HAP-1 (cell line): Measurements from ENCODE around the gene RPL22.

Experiments
- DNase-seq, 2 experiments: peaks; one replicate each; pipeline ENCODE4 v3.0.0-alpha.2; 2016 to 2020; ENCODE audit warnings: low spot score in 2 of 2
- H3K27me3 ChIP-seq: fragments of 250-450 bp; sonication (Bioruptor Pico); 2 replicates; pipeline ENCODE4 v1.5.1; 2020; ENCODE audit warnings: low read depth, mild to moderate bottlenecking, moderate library complexity
- H3K36me3 ChIP-seq: fragments of 250-450 bp; sonication (Bioruptor Pico); replicated peaks from 2 replicates; pipeline ENCODE4 v1.5.1; 2020; ENCODE audit warnings: mild to moderate bottlenecking
- H3K4me1 ChIP-seq: fragments of 250-450 bp; sonication (Bioruptor Pico); 2 replicates; pipeline ENCODE4 v1.5.1; 2020; ENCODE audit warnings: mild to moderate bottlenecking
- H3K4me3 ChIP-seq: fragments of 250-450 bp; sonication (Bioruptor Pico); 2 replicates; pipeline ENCODE4 v1.5.1; 2020; ENCODE audit warnings: mild to moderate bottlenecking, moderate library complexity
- H3K9me3 ChIP-seq: fragments of 250-450 bp; sonication (Bioruptor Pico); 2 replicates; pipeline ENCODE4 v1.5.1; 2020; ENCODE audit warnings: mild to moderate bottlenecking, moderate library complexity
- in situ Hi-C: fragments of 300-500 bp; cut with MboI; formaldehyde crosslinking; loops from 3 replicates; pipeline ENCODE4 v1.14.3; 2020; ENCODE audit warnings: low sequenced_read_pairs, inconsistent platforms, mixed read lengths

The RPL22 gene

DNA sequence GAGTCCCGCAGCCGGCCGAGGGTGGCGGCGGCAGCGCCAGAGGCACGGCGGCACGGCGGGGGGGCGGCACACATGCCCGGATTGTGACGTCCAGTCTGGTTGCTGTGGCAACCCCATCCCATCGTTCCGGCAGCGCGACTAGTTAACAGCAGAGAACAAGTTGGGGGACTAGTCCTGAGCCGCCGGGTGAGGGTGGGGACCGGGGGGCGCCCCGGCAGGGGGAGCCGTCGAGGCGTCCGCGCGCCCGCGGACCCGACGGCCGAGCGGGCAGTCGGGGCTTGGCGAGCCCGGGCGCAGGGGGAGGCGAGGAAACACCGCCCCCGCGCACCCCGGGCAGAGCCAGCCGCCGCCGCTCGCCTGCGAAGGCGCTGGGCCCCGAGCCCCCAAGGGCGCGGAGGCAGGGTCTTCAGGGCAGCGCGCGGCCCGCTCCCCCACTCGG lies 19.1 kb downstream of the RPL22 start, which contains the start of gene CHD5:
TSS of gene CHD5 (minus strand) at position 54 of the 439 bp plus-strand sequence. CDS start 298 bp downstream, outside the sequence.
- in situ Hi-C loops = no loop called here
- DNase-seq = no peak
- H3K36me3 ChIP-seq = peaks cover 9% of the 10 kb centered on the region; the same call in 1 of the 2 replicates
- no peaks in the 10 kb centered on the region for H3K9me3 ChIP-seq
- H3K4me1 ChIP-seq = peaks cover under 1% of the 10 kb centered on the region; the same call in 1 of the 2 replicates
- no peak within 1 kb of the TSS for H3K4me3 ChIP-seq
- peaks cover 45% of the 10 kb centered on the region for H3K27me3 ChIP-seq

DNA sequence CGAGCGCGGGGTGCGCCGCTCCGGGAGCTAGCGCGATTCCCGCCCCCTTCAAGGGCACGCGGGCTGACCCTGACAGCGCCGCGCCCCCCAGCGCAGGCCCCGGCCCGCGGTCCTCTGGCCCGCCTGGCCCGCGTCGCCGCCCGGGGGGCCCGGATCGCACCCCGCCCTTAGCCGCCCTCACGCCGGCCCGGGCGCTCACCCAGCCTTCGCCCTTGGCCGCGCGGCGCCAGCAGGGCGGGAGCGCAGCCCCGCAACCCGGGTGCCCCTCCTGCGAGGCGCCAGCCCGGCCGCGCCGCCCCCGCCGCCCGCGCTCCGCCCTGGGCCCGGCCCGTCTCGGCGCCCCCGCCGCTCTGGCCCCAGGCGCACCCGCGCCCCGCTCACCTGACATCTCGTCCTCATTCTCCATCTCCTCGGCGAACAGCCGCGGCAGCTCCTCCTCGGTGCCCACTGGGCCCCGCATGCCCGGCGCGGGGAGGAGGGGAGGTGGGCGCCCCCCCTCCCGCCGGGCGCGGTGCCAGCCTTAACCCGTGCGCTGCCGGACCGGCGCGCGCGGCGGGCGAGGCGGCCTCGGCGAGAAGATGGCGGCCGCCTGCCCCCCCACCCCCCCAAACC lies 19.7 kb downstream of the RPL22 start:
- Histone ChIP-seq H3K36me3 (peaks cover 5% of the 10 kb centered on the region; the same call in 1 of the 2 replicates), H3K27me3 (peaks cover 45% of the 10 kb centered on the region), H3K9me3 (no peaks in the 10 kb centered on the region), H3K4me1 (no peaks in the 10 kb centered on the region), H3K4me3 (no peak overlapping the region)
- in situ Hi-C loops = loop anchor here (10.0 kb wide), 1 partner anchor 125 kb away; no protein-coding TSS in a partner anchor
- no peak for DNase-seq

DNA sequence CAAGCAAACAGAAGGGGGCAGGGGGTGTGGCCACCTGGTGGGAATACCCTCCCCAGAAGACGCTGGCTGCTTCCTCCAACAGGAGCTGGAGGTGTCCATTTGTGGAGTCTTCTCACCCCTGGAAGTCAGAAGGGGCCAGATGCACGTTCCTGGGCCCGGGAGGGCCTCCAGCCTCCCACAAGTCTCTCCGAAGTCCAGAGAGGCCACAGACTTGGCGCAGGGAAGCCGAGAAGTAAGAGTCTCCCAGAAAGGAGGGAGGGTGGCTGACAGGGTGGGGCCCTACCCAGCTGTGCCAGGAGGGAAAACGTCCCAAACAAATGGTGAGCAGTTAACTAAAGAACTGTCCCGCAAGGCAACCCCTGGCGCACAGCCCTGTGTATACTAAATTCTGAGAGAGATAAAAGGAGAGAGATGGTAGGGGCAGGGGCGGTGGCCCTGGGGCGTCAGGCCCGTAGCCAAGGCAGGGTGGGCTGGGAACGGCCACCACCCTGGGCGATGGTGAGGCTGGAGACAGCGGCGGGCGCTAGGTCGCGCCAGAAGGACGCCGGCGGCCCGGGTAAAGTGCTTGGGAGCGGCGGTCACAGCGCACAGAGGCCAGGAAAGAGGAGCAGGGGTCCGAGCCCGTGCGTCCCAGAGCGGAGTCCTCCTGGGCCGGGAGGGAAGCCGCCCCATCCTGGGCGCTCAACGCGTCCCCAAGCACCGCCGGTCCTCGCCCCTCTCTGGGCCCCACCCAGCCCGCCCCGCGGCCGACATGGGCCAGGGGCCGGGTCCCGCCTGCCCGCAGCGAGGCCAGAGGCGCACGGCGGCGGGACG lies 20.4 kb downstream of the RPL22 start:
- peaks cover 45% of the 10 kb centered on the region for H3K27me3 ChIP-seq

DNA sequence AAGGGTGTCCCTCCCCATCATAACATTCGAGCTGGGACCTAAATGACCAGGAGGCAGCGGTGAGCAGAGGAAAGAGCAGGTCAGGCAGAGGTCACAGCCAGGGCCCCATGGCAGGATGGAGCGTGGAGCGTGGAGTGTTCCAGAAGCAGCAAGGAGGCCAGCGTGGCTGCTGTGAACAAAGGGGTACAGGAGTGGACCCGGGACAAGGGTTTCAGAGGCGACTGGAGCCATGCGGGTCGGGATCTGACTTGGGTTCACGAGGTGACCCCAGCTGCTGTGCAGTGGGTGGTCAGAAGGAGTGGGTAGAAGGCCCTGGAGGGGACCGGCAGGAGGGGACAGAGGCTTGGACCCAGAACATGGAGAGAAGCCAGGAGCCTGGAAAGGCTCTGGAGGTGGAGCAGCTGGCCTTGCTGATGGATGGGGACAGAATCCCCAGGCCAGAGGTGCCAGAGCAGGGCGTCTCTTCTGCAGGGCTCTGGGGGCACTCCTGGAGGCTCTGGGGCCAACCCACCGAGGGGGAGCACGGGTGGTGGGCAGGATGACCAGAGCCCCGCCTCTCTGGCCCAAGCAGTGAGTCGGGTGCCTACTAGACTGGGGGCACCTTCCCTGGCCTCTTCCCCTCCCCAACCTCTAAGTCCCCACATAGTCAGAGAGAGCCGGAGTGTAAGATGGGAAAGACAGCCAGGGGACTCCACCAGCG lies 21.6 kb downstream of the RPL22 start:
- DNase-seq = no peak
- H3K4me3 ChIP-seq = no peak overlapping the region
- H3K9me3 ChIP-seq = no peaks in the 10 kb centered on the region
- H3K36me3 ChIP-seq = no peaks in the 10 kb centered on the region
- peaks cover 45% of the 10 kb centered on the region for H3K27me3 ChIP-seq
- no peaks in the 10 kb centered on the region for H3K4me1 ChIP-seq
- in situ Hi-C loops = loop anchor here (10.0 kb wide), 1 partner anchor 123 kb away; no protein-coding TSS in a partner anchor

More for the DNA sequence above, 20.4 kb downstream of the RPL22 start:
- no peaks in the 10 kb centered on the region for H3K4me1 ChIP-seq
- H3K9me3 ChIP-seq = no peaks in the 10 kb centered on the region
- H3K36me3 ChIP-seq = no peaks in the 10 kb centered on the region
- H3K4me3 ChIP-seq = no peak overlapping the region
- DNase-seq = no peak
- in situ Hi-C loops = loop anchor here (10.0 kb wide), 1 partner anchor 124 kb away; no protein-coding TSS in a partner anchor

DNA sequence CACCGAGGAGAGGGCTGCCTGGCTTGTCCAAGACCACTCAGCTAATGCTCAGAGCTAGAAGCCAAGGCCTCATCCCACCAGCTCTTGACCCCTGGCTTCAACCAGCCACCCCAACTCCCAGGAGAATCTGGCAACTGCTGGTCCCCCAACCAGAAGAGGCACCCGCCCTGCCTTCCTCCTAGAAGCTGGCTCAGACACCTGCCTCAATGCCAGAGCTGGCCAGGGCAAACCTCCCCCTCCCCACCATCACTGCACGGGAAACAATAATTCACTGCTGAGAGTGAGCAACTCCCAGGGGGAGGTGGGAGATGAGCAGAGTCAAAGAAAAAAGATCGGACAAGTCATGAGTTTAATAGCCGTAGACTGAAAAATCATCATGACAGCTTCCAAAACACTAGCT lies 22.6 kb downstream of the RPL22 start:
- Histone ChIP-seq H3K36me3 (no peaks in the 10 kb centered on the region), H3K9me3 (no peaks in the 10 kb centered on the region), H3K4me3 (no peak overlapping the region), H3K27me3 (peaks cover 41% of the 10 kb centered on the region), H3K4me1 (no peaks in the 10 kb centered on the region)
- in situ Hi-C loops = loop anchor here (10.0 kb wide), 1 partner anchor 122 kb away; no protein-coding TSS in a partner anchor
- no peak for DNase-seq

DNA sequence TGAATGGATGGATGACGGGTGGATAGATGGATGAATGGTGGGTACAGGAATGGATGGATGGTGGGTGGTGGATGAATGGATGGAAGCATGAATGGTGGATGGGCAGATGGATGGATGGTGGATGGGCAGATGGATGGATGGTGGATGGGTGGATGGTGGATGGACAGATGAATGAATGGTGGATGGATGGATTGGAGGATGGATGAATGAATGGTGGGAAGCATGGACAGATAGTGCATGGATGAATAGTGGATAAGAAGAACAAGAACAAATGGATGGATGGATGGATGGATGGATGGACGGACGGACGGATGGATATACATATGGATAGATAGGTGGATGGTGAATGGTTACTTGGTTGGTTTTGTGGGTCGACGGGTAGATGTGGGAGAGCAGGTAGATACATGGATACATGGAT lies 24.0 kb downstream of the RPL22 start:
- H3K27me3 ChIP-seq = peaks cover 28% of the 10 kb centered on the region
- H3K4me1 ChIP-seq = no peaks in the 10 kb centered on the region
- H3K4me3 ChIP-seq = no peak overlapping the region
- DNase-seq = no peak
- no peaks in the 10 kb centered on the region for H3K36me3 ChIP-seq
- in situ Hi-C loops = loop anchor here (10.0 kb wide), 1 partner anchor 121 kb away; no protein-coding TSS in a partner anchor
- no peaks in the 10 kb centered on the region for H3K9me3 ChIP-seq

DNA sequence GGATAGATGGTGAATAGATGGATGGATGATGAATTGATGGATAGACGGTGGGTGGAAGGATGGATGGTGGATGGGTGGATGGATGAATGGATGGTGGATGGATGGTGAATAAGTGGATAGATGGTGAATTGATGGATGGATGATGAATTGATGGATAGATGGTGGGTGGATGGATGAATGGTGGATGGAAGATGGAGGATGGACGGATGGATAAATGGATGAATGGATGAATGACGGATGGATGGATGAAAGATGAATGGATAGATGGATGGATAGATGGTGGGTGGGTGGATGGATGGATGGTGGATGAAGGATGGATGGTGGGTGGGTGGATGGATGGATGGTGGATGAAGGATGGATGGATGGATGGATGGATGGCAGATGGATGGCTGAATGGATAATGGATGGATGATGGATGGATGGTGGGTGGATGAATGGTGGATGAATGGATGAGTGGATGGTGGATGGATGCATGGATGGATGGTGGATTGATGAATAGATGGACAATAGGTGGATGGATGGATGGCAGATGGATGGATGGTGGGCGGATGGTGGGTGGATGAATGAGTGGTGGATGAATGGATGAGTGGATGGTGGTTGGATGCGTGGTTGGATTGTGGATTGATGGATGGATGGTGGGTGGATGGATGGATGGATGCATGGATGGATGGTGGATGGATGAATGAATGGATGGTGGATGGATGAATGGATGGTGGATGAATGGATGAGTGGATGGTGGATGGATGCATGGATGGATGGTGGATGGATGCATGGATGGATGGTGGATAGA lies 24.6 kb downstream of the RPL22 start:
- DNase-seq = no peak

DNA sequence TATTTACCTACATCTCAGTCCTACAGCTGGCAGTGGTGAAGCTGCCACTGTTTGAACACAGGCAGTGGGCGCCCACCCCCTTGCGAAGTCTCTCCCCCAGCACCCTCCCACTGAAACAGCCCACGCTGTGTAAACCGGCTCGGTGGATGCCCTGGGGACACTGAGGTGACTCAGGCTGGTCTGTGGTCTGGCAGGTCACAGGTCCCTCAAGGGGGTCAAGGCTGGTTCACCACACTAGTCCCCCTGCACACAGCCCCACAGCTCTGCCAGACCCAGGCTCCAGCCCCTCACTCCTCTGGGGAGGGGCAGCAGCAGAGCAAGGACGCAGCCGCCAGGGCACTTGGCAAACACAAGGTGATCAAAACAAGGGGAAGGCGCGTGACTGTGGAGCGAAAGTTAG lies 26.8 kb downstream of the RPL22 start:
- peaks cover 26% of the 10 kb centered on the region for H3K27me3 ChIP-seq

More for the DNA sequence above, 24.6 kb downstream of the RPL22 start:
- Histone ChIP-seq H3K9me3 (no peaks in the 10 kb centered on the region), H3K4me1 (no peaks in the 10 kb centered on the region), H3K36me3 (no peaks in the 10 kb centered on the region), H3K27me3 (peaks cover 28% of the 10 kb centered on the region), H3K4me3 (no peak overlapping the region)
- in situ Hi-C loops = loop anchor here (10.0 kb wide), 1 partner anchor 120 kb away; no protein-coding TSS in a partner anchor

DNA sequence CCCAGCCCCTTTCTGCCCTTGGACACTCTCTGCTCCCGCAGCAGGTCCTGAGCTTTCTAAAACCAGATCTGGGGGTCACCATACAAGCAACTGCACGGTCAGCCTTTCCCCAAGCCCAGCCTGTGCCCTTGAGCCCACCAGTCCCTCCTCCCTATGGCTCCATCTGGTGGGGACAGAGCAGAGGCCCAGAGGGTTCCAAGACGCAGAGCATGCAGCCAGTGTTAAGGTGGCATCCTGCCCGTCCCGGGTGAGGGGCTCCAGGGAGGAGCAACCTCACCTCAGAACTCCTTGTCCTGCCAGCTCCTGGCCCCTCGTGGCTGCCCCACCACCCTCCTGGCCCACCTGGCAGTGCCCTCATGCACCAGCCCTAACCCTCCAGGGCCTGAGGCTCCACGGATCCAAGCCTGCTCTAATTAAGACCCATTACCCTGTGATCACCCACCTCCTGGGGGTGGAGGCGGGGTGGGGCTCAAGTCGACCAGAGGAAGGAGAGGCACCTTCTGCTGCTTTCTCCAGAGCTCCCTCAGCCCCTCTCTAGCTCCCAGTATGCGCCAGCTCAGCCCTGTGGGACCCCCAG lies 27.8 kb downstream of the RPL22 start:
- Histone ChIP-seq H3K36me3 (no peaks in the 10 kb centered on the region), H3K9me3 (no peaks in the 10 kb centered on the region), H3K4me3 (no peak overlapping the region), H3K27me3 (peaks cover 22% of the 10 kb centered on the region), H3K4me1 (no peaks in the 10 kb centered on the region)
- no peak for DNase-seq
- in situ Hi-C loops = loop anchor here (10.0 kb wide), 1 partner anchor 117 kb away; no protein-coding TSS in a partner anchor

More for the DNA sequence above, 26.8 kb downstream of the RPL22 start:
- no peak overlapping the region for H3K4me3 ChIP-seq
- in situ Hi-C loops = loop anchor here (10.0 kb wide), 1 partner anchor 118 kb away; no protein-coding TSS in a partner anchor
- DNase-seq = no peak
- no peaks in the 10 kb centered on the region for H3K36me3 ChIP-seq
- no peaks in the 10 kb centered on the region for H3K4me1 ChIP-seq
- H3K9me3 ChIP-seq = no peaks in the 10 kb centered on the region

DNA sequence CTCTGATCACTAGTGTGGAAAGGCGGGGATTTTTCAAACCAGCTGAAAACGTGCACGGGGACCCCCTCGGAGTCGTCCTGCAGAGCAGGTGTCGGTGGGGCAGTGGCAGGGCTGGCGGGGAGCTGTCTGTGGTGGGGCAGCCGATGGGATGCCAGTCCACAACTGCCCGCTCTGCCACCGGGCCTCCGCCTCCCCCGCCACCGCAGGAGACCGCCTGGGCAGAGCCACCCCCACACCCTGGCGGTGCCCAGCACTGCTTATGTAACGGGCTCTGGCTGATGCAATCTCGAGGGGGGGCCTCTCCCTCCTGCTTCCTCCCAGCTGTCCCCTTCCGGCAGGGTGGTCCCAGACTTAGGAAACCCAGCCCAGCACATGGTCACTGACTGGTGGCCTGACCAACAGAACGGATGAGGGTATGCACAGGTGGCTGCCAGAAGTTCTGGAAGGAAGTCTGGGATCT lies 28.6 kb downstream of the RPL22 start:
- Histone ChIP-seq H3K4me3 (no peak overlapping the region), H3K9me3 (no peaks in the 10 kb centered on the region), H3K4me1 (no peaks in the 10 kb centered on the region), H3K36me3 (no peaks in the 10 kb centered on the region), H3K27me3 (peaks cover 26% of the 10 kb centered on the region)
- in situ Hi-C loops = loop anchor here (10.0 kb wide), 1 partner anchor 116 kb away; no protein-coding TSS in a partner anchor
- DNase-seq = no peak

DNA sequence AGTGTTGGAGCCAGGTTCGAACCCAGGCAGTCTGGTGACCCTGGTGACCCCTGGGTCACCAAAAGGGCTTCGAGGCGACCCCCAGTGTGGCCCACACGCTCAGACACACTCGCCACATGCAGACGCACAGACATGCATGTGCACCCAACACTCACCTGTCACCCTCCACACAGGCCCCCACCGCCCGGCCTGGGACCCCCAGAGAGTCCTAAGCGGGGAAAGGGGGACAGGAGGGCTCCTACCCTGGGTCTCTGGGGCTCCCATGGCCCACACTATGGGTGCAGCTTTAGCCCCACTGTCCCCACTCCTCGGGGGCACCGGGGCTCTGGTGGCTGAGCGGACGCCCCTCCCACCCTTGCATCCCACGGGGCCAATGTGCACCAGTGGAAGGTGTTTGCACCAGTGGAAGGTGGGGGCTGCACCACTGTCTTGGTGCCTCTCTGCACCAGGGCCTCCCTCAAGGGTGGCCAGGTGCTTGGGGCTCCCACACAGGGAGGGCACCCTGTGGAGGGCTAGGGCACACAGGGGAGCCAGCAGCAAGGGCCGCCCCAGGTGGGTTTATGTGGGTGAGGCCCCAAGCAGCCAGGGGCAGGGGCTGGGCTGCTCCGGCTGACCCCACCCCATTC lies 29.2 kb downstream of the RPL22 start:
- in situ Hi-C loops = loop anchor here (10.0 kb wide), 1 partner anchor 115 kb away; no protein-coding TSS in a partner anchor
- H3K27me3 ChIP-seq = peaks cover 32% of the 10 kb centered on the region
- DNase-seq = no peak
- H3K4me1 ChIP-seq = no peaks in the 10 kb centered on the region
- no peaks in the 10 kb centered on the region for H3K36me3 ChIP-seq
- no peaks in the 10 kb centered on the region for H3K9me3 ChIP-seq
- no peak overlapping the region for H3K4me3 ChIP-seq
